ENCODE measurements around the gene SKOR1. TPM values are rescaled to one million over a fixed set of nuclear protein-coding genes. Genes with fewer than 3 reads are reported as not detected.
A peak's percentile ranks its signal among the peaks of the same experiment; 100 is the strongest.

The SKOR1 gene
- total and polyA plus RNA-seq, 2 of the 13 experiments (the other 11 are each of a cell fraction or from before 2014, with no cell fraction given) = 0.09 to 0.11 TPM

DNA sequence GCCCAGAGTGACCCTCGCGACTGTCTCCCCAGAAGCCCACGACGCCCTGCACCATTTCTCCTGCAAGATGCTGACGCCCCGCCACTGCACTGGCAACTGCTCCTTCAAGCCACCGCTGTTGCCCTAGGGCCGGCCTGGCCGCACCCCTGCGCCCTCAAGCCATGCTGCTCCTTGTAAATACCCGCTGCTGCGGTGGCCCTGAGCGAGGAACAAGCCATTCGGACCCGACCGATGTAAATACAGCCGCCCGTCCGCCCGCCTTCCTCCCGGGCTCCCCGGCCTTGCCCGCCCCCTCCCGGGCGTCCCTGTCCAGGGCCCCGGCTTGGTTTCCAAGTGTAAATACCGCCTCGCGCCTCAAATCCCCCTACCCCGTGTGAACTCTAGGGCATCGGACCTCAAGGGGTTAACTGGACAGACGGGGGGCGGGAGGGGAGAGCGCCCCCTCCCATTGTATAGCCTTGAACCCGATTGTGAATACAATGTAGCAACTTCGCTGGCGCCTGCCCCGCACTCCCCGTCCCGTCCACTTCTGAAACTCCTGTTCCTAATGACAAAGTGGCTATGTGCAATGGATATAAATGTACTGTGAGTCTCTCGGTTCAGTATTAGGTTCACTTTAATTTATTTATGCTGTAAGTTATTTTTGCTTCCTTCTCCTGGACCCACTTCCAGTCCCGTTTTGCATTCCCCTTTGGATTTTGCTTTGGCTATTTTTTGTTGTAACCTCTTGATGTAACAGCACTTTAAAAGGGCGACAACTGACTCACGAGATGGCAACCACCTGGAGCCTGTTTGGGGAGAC, 8.6 kb downstream of the SKOR1 start (continued):
- TF ChIP-seq ZBTB7B (CRISPR knock-in tag; IDR thresholded peaks at IDR 0.05) (no peak), ZNF678 (CRISPR knock-in tag; IDR thresholded peaks at IDR 0.05) (no peak), ZNF431 (CRISPR knock-in tag; IDR thresholded peaks at IDR 0.05; ENCODE audit: borderline replicate concordance, low read depth) (no peak), POLR2AphosphoS5 (IDR thresholded peaks at IDR 0.05; ENCODE audit: low read depth, low read length) (no peak), SRF (IDR thresholded peaks at IDR 0.05; ENCODE audit: low read depth, low read length) (no peak), ZSCAN21 (CRISPR knock-in tag; IDR thresholded peaks at IDR 0.05; ENCODE audit: borderline replicate concordance) (no peak), ZC3H13 (CRISPR knock-in tag; IDR thresholded peaks at IDR 0.05) (no peak), TBL1XR1 (IDR thresholded peaks at IDR 0.05; ENCODE audit: borderline replicate concordance, low read length, partially characterized antibody) (no peak), ZNF124 (CRISPR knock-in tag; IDR thresholded peaks at IDR 0.05) (no peak), ZNF510 (CRISPR knock-in tag; IDR thresholded peaks at IDR 0.05; ENCODE audit: low read depth) (no peak), IKZF4 (CRISPR knock-in tag; IDR thresholded peaks at IDR 0.05; ENCODE audit: borderline replicate concordance, low read depth, not compliant biosample characterization) (no peak), ZNF780A (CRISPR knock-in tag; IDR thresholded peaks at IDR 0.05) (no peak), ZSCAN12 (CRISPR knock-in tag; IDR thresholded peaks at IDR 0.05) (no peak), HDAC2 (CRISPR knock-in tag; IDR thresholded peaks at IDR 0.05) (no peak), ZNF841 (CRISPR knock-in tag; IDR thresholded peaks at IDR 0.05; ENCODE audit: borderline replicate concordance) (no peak), ZFYVE20 (CRISPR knock-in tag; IDR thresholded peaks at IDR 0.05; ENCODE audit: borderline replicate concordance, low read depth) (no peak), PHF21A (CRISPR knock-in tag; IDR thresholded peaks at IDR 0.05) (no peak; the same call in 1 of the 2 replicates), SP2 (CRISPR knock-in tag; IDR thresholded peaks at IDR 0.05) (no peak), PCBP1 (IDR thresholded peaks at IDR 0.05; ENCODE audit: borderline replicate concordance, low read depth, low read length) (no peak), NFYC (CRISPR knock-in tag; IDR thresholded peaks at IDR 0.05) (no peak), CAMTA2 (CRISPR knock-in tag; IDR thresholded peaks at IDR 0.05; ENCODE audit: borderline replicate concordance) (no peak), ZNF296 (CRISPR knock-in tag; conservative IDR thresholded peaks at IDR 0.05) (no peak), NFATC3 (CRISPR knock-in tag; IDR thresholded peaks at IDR 0.05) (no peak), ZNF737 (CRISPR knock-in tag; IDR thresholded peaks at IDR 0.05; ENCODE audit: borderline replicate concordance) (no peak), TBX2 (CRISPR knock-in tag; IDR thresholded peaks at IDR 0.05; ENCODE audit: borderline replicate concordance) (peak; percentile 46; the same call in 1 of the 2 replicates), RXRB (CRISPR knock-in tag; IDR thresholded peaks at IDR 0.05; ENCODE audit: borderline replicate concordance) (no peak), SMYD3 (CRISPR knock-in tag; IDR thresholded peaks at IDR 0.05) (no peak), EEA1 (CRISPR knock-in tag; IDR thresholded peaks at IDR 0.05; ENCODE audit: borderline replicate concordance) (no peak)
- TF ChIP-seq, protein P1, sequence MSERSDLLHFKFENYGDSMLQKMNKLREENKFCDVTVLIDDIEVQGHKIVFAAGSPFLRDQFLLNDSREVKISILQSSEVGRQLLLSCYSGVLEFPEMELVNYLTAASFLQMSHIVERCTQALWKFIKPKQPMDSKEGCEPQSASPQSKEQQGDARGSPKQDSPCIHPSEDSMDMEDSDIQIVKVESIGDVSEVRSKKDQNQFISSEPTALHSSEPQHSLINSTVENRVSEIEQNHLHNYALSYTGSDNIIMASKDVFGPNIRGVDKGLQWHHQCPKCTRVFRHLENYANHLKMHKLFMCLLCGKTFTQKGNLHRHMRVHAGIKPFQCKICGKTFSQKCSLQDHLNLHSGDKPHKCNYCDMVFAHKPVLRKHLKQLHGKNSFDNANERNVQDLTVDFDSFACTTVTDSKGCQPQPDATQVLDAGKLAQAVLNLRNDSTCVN (CRISPR knock-in tag; IDR thresholded peaks at IDR 0.05; ENCODE audit: borderline replicate concordance) = no peak
- TF ChIP-seq, protein P2, sequence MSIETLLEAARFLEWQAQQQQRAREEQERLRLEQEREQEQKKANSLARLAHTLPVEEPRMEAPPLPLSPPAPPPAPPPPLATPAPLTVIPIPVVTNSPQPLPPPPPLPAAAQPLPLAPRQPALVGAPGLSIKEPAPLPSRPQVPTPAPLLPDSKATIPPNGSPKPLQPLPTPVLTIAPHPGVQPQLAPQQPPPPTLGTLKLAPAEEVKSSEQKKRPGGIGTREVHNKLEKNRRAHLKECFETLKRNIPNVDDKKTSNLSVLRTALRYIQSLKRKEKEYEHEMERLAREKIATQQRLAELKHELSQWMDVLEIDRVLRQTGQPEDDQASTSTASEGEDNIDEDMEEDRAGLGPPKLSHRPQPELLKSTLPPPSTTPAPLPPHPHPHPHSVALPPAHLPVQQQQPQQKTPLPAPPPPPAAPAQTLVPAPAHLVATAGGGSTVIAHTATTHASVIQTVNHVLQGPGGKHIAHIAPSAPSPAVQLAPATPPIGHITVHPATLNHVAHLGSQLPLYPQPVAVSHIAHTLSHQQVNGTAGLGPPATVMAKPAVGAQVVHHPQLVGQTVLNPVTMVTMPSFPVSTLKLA (IDR thresholded peaks at IDR 0.05) = no peak

Measured in HepG2 (cell line).